Gastrocnemius medialis (tissue), 4 donors: ENCODE data around the gene OGFR. TPM values are rescaled to one million over a fixed set of nuclear protein-coding genes. Genes with fewer than 3 reads are reported as not detected.

Experiments
- ATAC-seq, 2 donors: fragments of 150-250 bp; one replicate each; pipeline ENCODE4 v1.9.1; 2016
- DNase-seq, 2 donors: peaks; one replicate each; pipeline ENCODE4 v3.0.0-alpha.2; 2019
- H3K27ac ChIP-seq, 4 donors: fragments of 200-600 bp; sonication (generic); 1 replicate in 1 of 4; 2 replicates in 3 of 4; pipeline ENCODE4 v1.5.1; 2016 to 2018; ENCODE audit warnings: mild to moderate bottlenecking in 2 of 4, moderate library complexity in 1 of 4
- H3K27me3 ChIP-seq, 3 donors: fragments of 200-600 bp; sonication (generic) in 2 of 3; 1 replicate in 1 of 3; 2 replicates in 2 of 3; pipeline versions ENCODE4 v1.5.1 to v1.6.0; 2016 to 2019; ENCODE audit warnings: mild to moderate bottlenecking in 1 of 3, moderate library complexity in 1 of 3
- H3K36me3 ChIP-seq, 2 donors: fragments of 200-600 bp; sonication (generic) in 1 of 2; one replicate each; pipeline ENCODE4 v1.5.1; 2017 to 2018
- H3K4me1 ChIP-seq, 2 donors: fragments of 200-600 bp; sonication (generic) in 1 of 2; one replicate each; pipeline ENCODE4 v1.5.1; 2016 to 2017; ENCODE audit warnings: mild to moderate bottlenecking in 2 of 2
- H3K4me3 ChIP-seq, 4 donors: fragments of 200-600 bp; sonication (generic) in 3 of 4; 1 replicate in 1 of 4; 2 replicates in 3 of 4; pipeline ENCODE4 v1.5.1; 2016 to 2019; ENCODE audit warnings: mild to moderate bottlenecking in 2 of 4
- H3K9me3 ChIP-seq, 3 donors: fragments of 200-600 bp; sonication (generic) in 2 of 3; 1 replicate in 1 of 3; 2 replicates in 2 of 3; pipeline ENCODE4 v1.5.1; 2016 to 2019
- POLR2A ChIP-seq, 2 donors: fragments of 450-650 bp; IDR thresholded peaks; one replicate each; pipeline ENCODE4 v1.6.1; 2017; ENCODE audit warnings: antibody characterized with exemption in 2 of 2, mild to moderate bottlenecking in 2 of 2, moderate library complexity in 2 of 2
- in situ Hi-C, 4 donors: fragments of 200-750 bp; cut with MboI; loops; one replicate each; pipeline versions ENCODE4 v1.15.0 to v1.8.0; 2017; ENCODE audit warnings: low sequenced_read_pairs in 4 of 4
- intact Hi-C: fragments of 100-400 bp; cut with DNase I; formaldehyde crosslinking; loops from one replicate; pipeline ENCODE4 v1.15.1; 2023; ENCODE audit warnings: low total_unique reads
- total RNA-seq, 4 donors: library from RNA; depleted of rRNA; stranded (reverse); fragments of >200 nt; gene quantifications; one replicate each; pipeline versions ENCODE4 v1.1.0 to v1.2.3, GENCODE V29; 2016
- TF ChIP-seq, protein P1 (sequence below), 5 experiments: fragments of 450-650 bp in 3 of 5; fragments of 200-600 bp in 2 of 5; sonication (generic) in 2 of 5; IDR thresholded peaks in 4 of 5; conservative IDR thresholded peaks in 1 of 5; 1 replicate in 4 of 5; 2 replicates in 1 of 5; pipeline ENCODE4 v1.5.1; 2016 to 2019; ENCODE audit warnings: antibody characterized with exemption in 5 of 5, mild to moderate bottlenecking in 3 of 5, moderate library complexity in 3 of 5

The OGFR gene
- total RNA-seq, 4 donors from 2014 or later: 21.9 to 52.1 (median 40.5) TPM

- Histone ChIP-seq H3K4me3 (no peak overlapping the region), H3K36me3 (peaks cover 0 to 14% of the 10 kb centered on the region in 2 donors), H3K27ac (no peak overlapping the region), H3K27me3 (no peaks in the 10 kb centered on the region), H3K9me3 (no peaks in the 10 kb centered on the region), H3K4me1 (no peaks in the 10 kb centered on the region)
- in situ Hi-C loops: no loop called here
- DNase-seq (no peak), ATAC-seq (no peak)
- intact Hi-C loops: no loop called here
- TF ChIP-seq POLR2A (IDR thresholded peaks at IDR 0.05): no peak
- TF ChIP-seq, protein P1, sequence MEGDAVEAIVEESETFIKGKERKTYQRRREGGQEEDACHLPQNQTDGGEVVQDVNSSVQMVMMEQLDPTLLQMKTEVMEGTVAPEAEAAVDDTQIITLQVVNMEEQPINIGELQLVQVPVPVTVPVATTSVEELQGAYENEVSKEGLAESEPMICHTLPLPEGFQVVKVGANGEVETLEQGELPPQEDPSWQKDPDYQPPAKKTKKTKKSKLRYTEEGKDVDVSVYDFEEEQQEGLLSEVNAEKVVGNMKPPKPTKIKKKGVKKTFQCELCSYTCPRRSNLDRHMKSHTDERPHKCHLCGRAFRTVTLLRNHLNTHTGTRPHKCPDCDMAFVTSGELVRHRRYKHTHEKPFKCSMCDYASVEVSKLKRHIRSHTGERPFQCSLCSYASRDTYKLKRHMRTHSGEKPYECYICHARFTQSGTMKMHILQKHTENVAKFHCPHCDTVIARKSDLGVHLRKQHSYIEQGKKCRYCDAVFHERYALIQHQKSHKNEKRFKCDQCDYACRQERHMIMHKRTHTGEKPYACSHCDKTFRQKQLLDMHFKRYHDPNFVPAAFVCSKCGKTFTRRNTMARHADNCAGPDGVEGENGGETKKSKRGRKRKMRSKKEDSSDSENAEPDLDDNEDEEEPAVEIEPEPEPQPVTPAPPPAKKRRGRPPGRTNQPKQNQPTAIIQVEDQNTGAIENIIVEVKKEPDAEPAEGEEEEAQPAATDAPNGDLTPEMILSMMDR (IDR thresholded peaks at IDR 0.05 in 4 of 5, conservative IDR thresholded peaks at IDR 0.05 in 1 of 5): no peak
Observed at GRCh38 chr20:62854121-62854520, 49.5 kb downstream of the OGFR start.

GRCh38 chr20:62855120-62855519 is 50.5 kb downstream of the OGFR start:
- Histone ChIP-seq H3K27me3 (no peaks in the 10 kb centered on the region), H3K4me3 (no peak overlapping the region), H3K27ac (no peak overlapping the region), H3K4me1 (peaks cover 3 to 4% of the 10 kb centered on the region in 2 donors), H3K36me3 (peaks cover 0 to 14% of the 10 kb centered on the region in 2 donors), H3K9me3 (no peaks in the 10 kb centered on the region)
- no peak for ATAC-seq
- no peak for DNase-seq
- TF ChIP-seq POLR2A (IDR thresholded peaks at IDR 0.05): no peak
- TF ChIP-seq, protein P1 (IDR thresholded peaks at IDR 0.05 in 4 of 5, conservative IDR thresholded peaks at IDR 0.05 in 1 of 5): no peak
- in situ Hi-C loops (no loop called here), intact Hi-C loops (no loop called here)

- H3K4me3 ChIP-seq: no peak overlapping the region
- TF ChIP-seq, protein P1 (IDR thresholded peaks at IDR 0.05 in 4 of 5, conservative IDR thresholded peaks at IDR 0.05 in 1 of 5): no peak
- no peak for TF ChIP-seq POLR2A (IDR thresholded peaks at IDR 0.05)
- no peaks in the 10 kb centered on the region for H3K27me3 ChIP-seq
- peaks cover 9% of the 10 kb centered on the region in 2 donors for H3K4me1 ChIP-seq
- peaks cover 0 to 14% of the 10 kb centered on the region in 2 donors for H3K36me3 ChIP-seq
- no peaks in the 10 kb centered on the region for H3K9me3 ChIP-seq
- intact Hi-C loops: no loop called here
- no peak for DNase-seq
- in situ Hi-C loops: no loop called here
- H3K27ac ChIP-seq: no peak overlapping the region
- no peak for ATAC-seq
Observed at GRCh38 chr20:62856931-62857619, 52.4 kb downstream of the OGFR start.

GRCh38 chr20:62858058-62858830 is 53.6 kb downstream of the OGFR start:
- in situ Hi-C loops: no loop called here
- intact Hi-C loops: no loop called here

More at GRCh38 chr20:62858058-62858830, 53.6 kb downstream of the OGFR start:
- ATAC-seq: no peak
- no peak for DNase-seq
- no peak for TF ChIP-seq POLR2A (IDR thresholded peaks at IDR 0.05)
- TF ChIP-seq, protein P1 (IDR thresholded peaks at IDR 0.05 in 4 of 5, conservative IDR thresholded peaks at IDR 0.05 in 1 of 5): no peak
- no peak overlapping the region for H3K27ac ChIP-seq
- H3K27me3 ChIP-seq: no peaks in the 10 kb centered on the region
- no peak overlapping the region for H3K4me3 ChIP-seq
- peaks cover 0 to 9% of the 10 kb centered on the region in 2 donors for H3K36me3 ChIP-seq
- H3K9me3 ChIP-seq: no peaks in the 10 kb centered on the region
- H3K4me1 ChIP-seq: peaks cover 9% of the 10 kb centered on the region in 2 donors
